Measurements from ENCODE around the gene SORCS1.

GRCh38 chr10:106931159-106931852 lies 233.2 kb downstream of the SORCS1 start:
- TF ChIP-seq, protein P1, sequence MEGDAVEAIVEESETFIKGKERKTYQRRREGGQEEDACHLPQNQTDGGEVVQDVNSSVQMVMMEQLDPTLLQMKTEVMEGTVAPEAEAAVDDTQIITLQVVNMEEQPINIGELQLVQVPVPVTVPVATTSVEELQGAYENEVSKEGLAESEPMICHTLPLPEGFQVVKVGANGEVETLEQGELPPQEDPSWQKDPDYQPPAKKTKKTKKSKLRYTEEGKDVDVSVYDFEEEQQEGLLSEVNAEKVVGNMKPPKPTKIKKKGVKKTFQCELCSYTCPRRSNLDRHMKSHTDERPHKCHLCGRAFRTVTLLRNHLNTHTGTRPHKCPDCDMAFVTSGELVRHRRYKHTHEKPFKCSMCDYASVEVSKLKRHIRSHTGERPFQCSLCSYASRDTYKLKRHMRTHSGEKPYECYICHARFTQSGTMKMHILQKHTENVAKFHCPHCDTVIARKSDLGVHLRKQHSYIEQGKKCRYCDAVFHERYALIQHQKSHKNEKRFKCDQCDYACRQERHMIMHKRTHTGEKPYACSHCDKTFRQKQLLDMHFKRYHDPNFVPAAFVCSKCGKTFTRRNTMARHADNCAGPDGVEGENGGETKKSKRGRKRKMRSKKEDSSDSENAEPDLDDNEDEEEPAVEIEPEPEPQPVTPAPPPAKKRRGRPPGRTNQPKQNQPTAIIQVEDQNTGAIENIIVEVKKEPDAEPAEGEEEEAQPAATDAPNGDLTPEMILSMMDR (conservative IDR thresholded peaks at IDR 0.05), result no peak
- TF ChIP-seq EZH2 (IDR thresholded peaks at IDR 0.05; ENCODE audit: low read depth), result no peak

All from PC-9 (cell line).